NCI-H2227 treated with DMSO at 0.1 percent for 48 hours (cell line): ENCODE data around the gene XBP1.
"Not testable (repeated sequence)": the region's sequence is repeated elsewhere in the genome, so short reads cannot be mapped to it uniquely, and the experiment has no call there.

Experiments
- DNase-seq: peaks from one replicate; lab custom pipeline; 2025; lab: John Stamatoyannopoulos, UW

XBP1 gene

GRCh38 chr22:28817919-28818859 is 17.8 kb upstream of the XBP1 start:
- DNase-seq, result no peak

GRCh38 chr22:28817064-28817463 is 16.7 kb upstream of the XBP1 start:
- DNase-seq, result no peak

- no peak for DNase-seq
Observed at GRCh38 chr22:28815729-28816128, 15.4 kb upstream of the XBP1 start.

- DNase-seq, result no peak
Observed at GRCh38 chr22:28815111-28815510, 14.7 kb upstream of the XBP1 start.

- no peak for DNase-seq
Observed at GRCh38 chr22:28813772-28814518, 13.6 kb upstream of the XBP1 start.

GRCh38 chr22:28812516-28812915 is 12.1 kb upstream of the XBP1 start:
- no peak for DNase-seq

- DNase-seq, result no peak
Observed at GRCh38 chr22:28810821-28811491, 10.6 kb upstream of the XBP1 start.

GRCh38 chr22:28808716-28809355 is 8.5 kb upstream of the XBP1 start:
- DNase-seq, result no peak

- not testable (repeated sequence) for DNase-seq
Observed at GRCh38 chr22:28805426-28805825, 5.1 kb upstream of the XBP1 start.

- DNase-seq, result no peak
Observed at GRCh38 chr22:28802595-28803123, 2.3 kb upstream of the XBP1 start.

GRCh38 chr22:28801845-28802594 is 1.7 kb upstream of the XBP1 start:
- no peak for DNase-seq

- DNase-seq, result no peak
Observed at GRCh38 chr22:28799606-28800307, 612 bp downstream of the XBP1 start.

GRCh38 chr22:28798810-28799605 is 1.4 kb downstream of the XBP1 start:
- no peak for DNase-seq

GRCh38 chr22:28795932-28796856 is 4.2 kb downstream of the XBP1 start:
- DNase-seq, result no peak

- DNase-seq, result no peak
Observed at GRCh38 chr22:28795071-28795693, 5.2 kb downstream of the XBP1 start.

GRCh38 chr22:28793976-28794584 is 6.3 kb downstream of the XBP1 start:
- peak; percentile 27 for DNase-seq
